Liver (tissue), 9 donors: ENCODE data around the gene NFATC2. TPM values are rescaled to one million over a fixed set of nuclear protein-coding genes. Genes with fewer than 3 reads are reported as not detected.

Experiments used
- DNase-seq: peaks from one replicate; pipeline ENCODE4 v3.0.0-alpha.2; 2017; ENCODE audit warnings: low spot score
- H3K27ac ChIP-seq, 2 donors: one replicate each; pipeline ENCODE4 v1.7.0; 2013; ENCODE audit warnings: inconsistent platforms in 2 of 2, low read length in 2 of 2, control low read depth in 1 of 2, low read depth in 1 of 2, mild to moderate bottlenecking in 1 of 2
- H3K27me3 ChIP-seq, 4 donors: one replicate each; pipeline versions ENCODE4 v1.6.1 to v1.7.0; 2013; ENCODE audit warnings: low read length in 3 of 4, inconsistent platforms in 1 of 4, mild to moderate bottlenecking in 1 of 4, moderate library complexity in 1 of 4; ENCODE audit not compliant: control insufficient read depth in 4 of 4, insufficient read depth in 4 of 4
- H3K36me3 ChIP-seq, 4 donors: one replicate each; pipeline versions ENCODE4 v1.6.1 to v1.7.0; 2013; ENCODE audit warnings: low read length in 3 of 4, mild to moderate bottlenecking in 3 of 4, low read depth in 1 of 4, moderate library complexity in 1 of 4; ENCODE audit not compliant: control insufficient read depth in 4 of 4, insufficient read depth in 3 of 4
- H3K4me1 ChIP-seq, 4 donors: one replicate each; pipeline versions ENCODE4 v1.6.1 to v1.7.0; 2013; ENCODE audit warnings: low read length in 3 of 4, mild to moderate bottlenecking in 3 of 4, moderate library complexity in 1 of 4; ENCODE audit not compliant: control insufficient read depth in 4 of 4, insufficient read depth in 4 of 4
- H3K4me3 ChIP-seq, 3 donors: one replicate each; pipeline versions ENCODE4 v1.6.1 to v1.7.0; 2013; ENCODE audit warnings: low read length in 3 of 3, control low read depth in 1 of 3, low read depth in 1 of 3, mild to moderate bottlenecking in 1 of 3
- H3K9ac ChIP-seq, 2 donors: one replicate each; pipeline ENCODE4 v1.7.0; 2013; ENCODE audit warnings: low read length in 2 of 2, mild to moderate bottlenecking in 2 of 2, moderate library complexity in 2 of 2, control low read depth in 1 of 2, low read depth in 1 of 2
- H3K9me3 ChIP-seq, 4 donors: one replicate each; pipeline versions ENCODE4 v1.6.1 to v1.7.0; 2013; ENCODE audit warnings: low read length in 3 of 4; ENCODE audit not compliant: control insufficient read depth in 4 of 4
- ATF3 ChIP-seq: IDR thresholded peaks from 2 replicates; pipeline ENCODE4 v1.6.1; 2016; ENCODE audit warnings: antibody characterized with exemption
- CTCF ChIP-seq: fragments of 150-350 bp; IDR thresholded peaks from 2 replicates; pipeline ENCODE4 v1.5.1; 2017; ENCODE audit warnings: improper control_type of control experiment, low read depth, low read length; ENCODE audit not compliant: missing input control
- EGR1 ChIP-seq, 2 donors: IDR thresholded peaks; 2 replicates each; pipeline ENCODE4 v1.6.1; 2016 to 2018; ENCODE audit warnings: antibody characterized with exemption in 2 of 2, low read depth in 2 of 2
- FOXA1 ChIP-seq: IDR thresholded peaks from 2 replicates; pipeline ENCODE4 v1.6.1; 2016; ENCODE audit warnings: antibody characterized with exemption
- FOXA2 ChIP-seq: IDR thresholded peaks from 2 replicates; pipeline ENCODE4 v1.6.1; 2016; ENCODE audit warnings: antibody characterized with exemption
- GABPA ChIP-seq, 2 donors: IDR thresholded peaks in 1 of 2; conservative IDR thresholded peaks in 1 of 2; 2 replicates each; pipeline ENCODE4 v1.6.1; 2016; ENCODE audit warnings: antibody characterized with exemption in 2 of 2, mild to moderate bottlenecking in 1 of 2, moderate library complexity in 1 of 2
- HNF4A ChIP-seq, 2 donors: conservative IDR thresholded peaks; 2 replicates each; pipeline ENCODE4 v1.6.1; 2016; ENCODE audit warnings: antibody characterized with exemption in 2 of 2, mild to moderate bottlenecking in 2 of 2
- HNF4G ChIP-seq: IDR thresholded peaks from 2 replicates; pipeline ENCODE4 v1.6.1; 2016; ENCODE audit warnings: antibody characterized with exemption
- JUND ChIP-seq, 2 donors: IDR thresholded peaks; 2 replicates each; pipeline ENCODE4 v1.6.1; 2016; ENCODE audit warnings: antibody characterized with exemption in 2 of 2
- MAX ChIP-seq: IDR thresholded peaks from 2 replicates; pipeline ENCODE4 v1.6.1; 2016; ENCODE audit warnings: antibody characterized with exemption
- NR2F2 ChIP-seq: IDR thresholded peaks from 2 replicates; pipeline ENCODE4 v1.6.1; 2016; ENCODE audit warnings: antibody characterized with exemption
- RAD21 ChIP-seq, 2 donors: IDR thresholded peaks; 2 replicates each; pipeline ENCODE4 v1.6.1; 2016; ENCODE audit warnings: antibody characterized with exemption in 2 of 2, mild to moderate bottlenecking in 2 of 2
- REST ChIP-seq: IDR thresholded peaks from 2 replicates; pipeline ENCODE4 v1.6.1; 2016; ENCODE audit warnings: antibody characterized with exemption, mild to moderate bottlenecking
- RXRA ChIP-seq, 2 donors: IDR thresholded peaks; 2 replicates each; pipeline ENCODE4 v1.6.1; 2017 to 2018; ENCODE audit warnings: antibody characterized with exemption in 2 of 2, mild to moderate bottlenecking in 1 of 2
- TAF1 ChIP-seq: conservative IDR thresholded peaks from 2 replicates; pipeline ENCODE4 v1.6.1; 2016; ENCODE audit warnings: antibody characterized with exemption, mild to moderate bottlenecking
- YY1 ChIP-seq: IDR thresholded peaks from 2 replicates; pipeline ENCODE4 v1.6.1; 2016; ENCODE audit warnings: antibody characterized with exemption, mild to moderate bottlenecking
- ZBTB33 ChIP-seq: IDR thresholded peaks from 2 replicates; pipeline ENCODE4 v1.6.1; 2016; ENCODE audit warnings: antibody characterized with exemption
- WGBS: extraction: QIAGEN DNeasy Blood & Tissue Kit; methylation state at CpG from one replicate; pipeline ENCODE4 v1.1.7; 2013; 5-methylcytosine and 5-hydroxymethylcytosine counted together
- polyA plus RNA-seq, 2 donors: library from polyadenylated mRNA; stranded (reverse) in 1 of 2; unstranded in 1 of 2; fragments of 200-250 nt in 1 of 2; fragments of >200 nt in 1 of 2; fragmentation: Nextera tagmentation in 1 of 2; extraction: Ambion mirVana in 1 of 2; gene quantifications; one replicate each; pipeline versions ENCODE4 v1.2.1 to v1.2.3, GENCODE V29; 2013 to 2015
- total RNA-seq, 2 donors: library from RNA; depleted of rRNA; stranded (reverse); fragments of >200 nt; gene quantifications; one replicate each; pipeline ENCODE4 v1.2.3, GENCODE V29; 2014
- donor health status: healthy.
- donor health status: healthy.
- donor health status: healthy.
- donor health status: healthy.
- donor health status: healthy.

Gene NFATC2
- total and polyA plus RNA-seq, 4 donors: 1.2 to 6.7 (median 2.6) TPM

GRCh38 chr20:51434580-51435247 is 107.8 kb downstream of the NFATC2 start:
- TF ChIP-seq RXRA (IDR thresholded peaks at IDR 0.05): no peak
- TF ChIP-seq HNF4G: no peak
- no peak for TF ChIP-seq NR2F2
- TF ChIP-seq CTCF: no peak
- Histone ChIP-seq H3K27ac (no peak overlapping the region), H3K9me3 (no peaks in the 10 kb centered on the region), H3K36me3 (peaks cover 0 to 30% (median 11%) of the 10 kb centered on the region in 4 donors), H3K27me3 (no peaks in the 10 kb centered on the region), H3K4me1 (peaks cover 4 to 19% (median 12%) of the 10 kb centered on the region in 4 donors), H3K9ac (no peak overlapping the region), H3K4me3 (no peak overlapping the region)
- DNase-seq: no peak
- WGBS: 94% methylated on average over 6 of the region's 6 CpGs

GRCh38 chr20:51434026-51434425 is 108.5 kb downstream of the NFATC2 start:
- TF ChIP-seq RXRA (IDR thresholded peaks at IDR 0.05): no peak
- TF ChIP-seq HNF4G: no peak
- TF ChIP-seq ZBTB33: no peak
- TF ChIP-seq ATF3: no peak
- TF ChIP-seq HNF4A (conservative IDR thresholded peaks at IDR 0.05): no peak
- TF ChIP-seq FOXA2: no peak
- no peak for TF ChIP-seq YY1
- no peak for TF ChIP-seq TAF1
- no peak for TF ChIP-seq EGR1 (IDR thresholded peaks at IDR 0.05; ENCODE audit: low read depth in 2 of 2)
- TF ChIP-seq FOXA1: no peak
- TF ChIP-seq RAD21 (IDR thresholded peaks at IDR 0.05): no peak
- no peak for TF ChIP-seq GABPA (IDR thresholded peaks at IDR 0.05 in 1 of 2, conservative IDR thresholded peaks at IDR 0.05 in 1 of 2)
- TF ChIP-seq NR2F2: no peak
- TF ChIP-seq REST: no peak
- no peak for TF ChIP-seq MAX
- TF ChIP-seq JUND (IDR thresholded peaks at IDR 0.05): no peak
- no peak for TF ChIP-seq CTCF
- WGBS: 98% methylated on average over 2 of the region's 2 CpGs
- Histone ChIP-seq H3K27me3 (no peaks in the 10 kb centered on the region), H3K27ac (no peak overlapping the region), H3K9ac (no peak overlapping the region), H3K9me3 (no peaks in the 10 kb centered on the region), H3K4me3 (no peak overlapping the region), H3K36me3 (peaks cover 0 to 30% (median 11%) of the 10 kb centered on the region in 4 donors), H3K4me1 (peaks cover 4 to 23% (median 15%) of the 10 kb centered on the region in 4 donors)
- DNase-seq: no peak
